ENCODE data around the gene CAB39L. TPM values are rescaled to one million over a fixed set of nuclear protein-coding genes. Genes with fewer than 3 reads are reported as not detected.

CAB39L gene
- polyA plus RNA-seq, 1 of the 3 experiments (the other 2 are of a cell fraction) = 2.6 TPM

- no peak for DNase-seq
- H3K36me3 ChIP-seq (replicated peaks in 1 of 2; ENCODE audit: control insufficient read depth in 1 of 2, insufficient read depth in 2 of 2, low read length in 1 of 2) = no peaks in the 10 kb centered on the region
- H2AFZ ChIP-seq (ENCODE audit: low read depth) = no peak overlapping the region; the same call in 1 of the 2 replicates
- CTCF ChIA-PET = interaction anchor here (0.6 to 4.3 kb wide), 19 partner anchors 9 to 511 kb away, joined by 3 to 27 read pairs (median 7); partner anchors contain the start of genes CDADC1 and MLNR
- no peaks in the 10 kb centered on the region for H3K9me2 ChIP-seq
- no peak overlapping the region for H3K9ac ChIP-seq
- no peak for TF ChIP-seq SMC3 (IDR thresholded peaks at IDR 0.05; ENCODE audit: low read depth, low read length)
- TF ChIP-seq ELF1 (IDR thresholded peaks at IDR 0.05) = no peak
- no peak for TF ChIP-seq MEF2A (IDR thresholded peaks at IDR 0.05; ENCODE audit: borderline replicate concordance, low read depth)
- no peak for TF ChIP-seq TCF12 (IDR thresholded peaks at IDR 0.05)
- no peak for TF ChIP-seq REST (IDR thresholded peaks at IDR 0.05; ENCODE audit: low read depth, low read length)
- TF ChIP-seq PBX3 (IDR thresholded peaks at IDR 0.05) = no peak
- TF ChIP-seq FOXM1 (IDR thresholded peaks at IDR 0.05; ENCODE audit: low read depth) = no peak
- TF ChIP-seq USF1 (IDR thresholded peaks at IDR 0.05; ENCODE audit: borderline replicate concordance, low read depth) = no peak
- TF ChIP-seq EZH2phosphoT487 (IDR thresholded peaks at IDR 0.05; ENCODE audit: borderline replicate concordance, low read depth) = no peak
- TF ChIP-seq CTCF (IDR thresholded peaks at IDR 0.05) = no peak
- no peak for TF ChIP-seq JUND (IDR thresholded peaks at IDR 0.05)
- no peak for TF ChIP-seq CHD2 (IDR thresholded peaks at IDR 0.05; ENCODE audit: low read length, partially characterized antibody)
- POLR2A ChIA-PET = no interaction called here
- H3F3A ChIP-seq (replicated peaks; ENCODE audit: insufficient read depth) = no peaks in the 10 kb centered on the region
- no peaks in the 10 kb centered on the region for H3K27me3 ChIP-seq (ENCODE audit: insufficient read depth)
- no peak overlapping the region for H3K4me2 ChIP-seq
- H3K79me2 ChIP-seq (ENCODE audit: insufficient read depth) = no peaks in the 10 kb centered on the region
- H3K4me3 ChIP-seq (ENCODE audit: low read depth in 2 of 2, low read length in 1 of 2) = no peak overlapping the region
- H3K9me3 ChIP-seq = no peaks in the 10 kb centered on the region
- no peaks in the 10 kb centered on the region for H4K20me1 ChIP-seq (ENCODE audit: insufficient read depth)
- no peaks in the 10 kb centered on the region for H3K4me1 ChIP-seq (ENCODE audit: control insufficient read depth in 1 of 2, insufficient read depth in 2 of 2, low read depth in 1 of 2, low read length in 1 of 2)
- H3K27ac ChIP-seq (ENCODE audit: low read depth in 2 of 2, low read length in 1 of 2) = no peak overlapping the region
Observed at GRCh38 chr13:49279885-49280284, 164.0 kb downstream of the CAB39L start.
